GM10266 (cell line): ENCODE results near the gene PPIL3.
"Not testable (repeated sequence)": the region's sequence is repeated elsewhere in the genome, so short reads cannot be mapped to it uniquely, and the experiment has no call there.

Experiments used
- DNase-seq: peaks from one replicate; pipeline ENCODE4 v3.0.0; 2012; ENCODE audit errors: extremely low spot score
- CTCF ChIP-seq: IDR thresholded peaks from 2 replicates; pipeline ENCODE4 v1.5.1; 2012; ENCODE audit warnings: mild to moderate bottlenecking, low read depth; ENCODE audit not compliant: control insufficient read depth, insufficient read depth; ENCODE audit errors: missing control alignments

Gene PPIL3

GRCh38 chr2:200905618-200906296 is 16.9 kb upstream of the PPIL3 start:
- peak; percentile 44 for DNase-seq
- peak; percentile 87 for TF ChIP-seq CTCF

- peak; percentile 79 for DNase-seq
- TF ChIP-seq CTCF = peak; percentile 74
Measured at GRCh38 chr2:200901459-200902072, 12.7 kb upstream of the PPIL3 start.

GRCh38 chr2:200899482-200899881 is 10.6 kb upstream of the PPIL3 start:
- no peak for TF ChIP-seq CTCF

GRCh38 chr2:200881715-200882249 is 7.1 kb downstream of the PPIL3 start:
- not testable (repeated sequence) for DNase-seq

More at GRCh38 chr2:200899482-200899881, 10.6 kb upstream of the PPIL3 start:
- DNase-seq = no peak

- no peak for TF ChIP-seq CTCF
- DNase-seq = no peak
Measured at GRCh38 chr2:200878289-200878880, 10.5 kb downstream of the PPIL3 start.

- no peak for DNase-seq
Measured at GRCh38 chr2:200877443-200877842, 11.4 kb downstream of the PPIL3 start.

GRCh38 chr2:200873560-200873959 is 15.3 kb downstream of the PPIL3 start:
- no peak for TF ChIP-seq CTCF
- DNase-seq = no peak

More at GRCh38 chr2:200877443-200877842, 11.4 kb downstream of the PPIL3 start:
- no peak for TF ChIP-seq CTCF
